Measurements from ENCODE around the gene AGMO.

AGMO gene

DNA sequence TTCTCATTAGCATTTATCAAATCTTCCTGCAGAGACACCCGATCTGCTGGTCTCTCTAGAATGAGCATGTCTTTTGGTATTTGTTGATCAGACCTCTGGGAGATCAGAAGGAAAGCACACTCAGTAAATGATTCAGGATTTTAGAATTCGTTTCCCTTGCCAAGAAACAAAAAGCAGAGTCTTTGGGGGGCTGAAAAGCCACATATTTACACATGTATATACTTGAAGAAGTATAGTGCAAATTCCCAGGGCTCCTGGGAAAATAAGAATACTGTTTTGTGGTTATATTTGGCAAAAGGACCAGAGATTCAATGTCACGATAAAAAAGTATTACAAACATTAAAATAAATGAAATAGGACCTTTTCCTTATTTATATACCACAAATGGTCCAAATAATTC lies 100.2 kb downstream of the AGMO start:
- Histone ChIP-seq H3K9me3 (ENCODE audit: insufficient read depth, low read depth, low read length) (no peaks in the 10 kb centered on the region), H3K27me3 (ENCODE audit: insufficient read depth, low read length, poor library complexity, severe bottlenecking) (no peaks in the 10 kb centered on the region), H3K4me2 (ENCODE audit: low read depth, low read length, poor library complexity, severe bottlenecking) (no peak overlapping the region), H3K4me3 (ENCODE audit: low read length, poor library complexity, severe bottlenecking) (no peak overlapping the region), H3K4me1 (ENCODE audit: insufficient read depth, low read length, poor library complexity, severe bottlenecking) (no peaks in the 10 kb centered on the region), H3K79me2 (ENCODE audit: insufficient read depth, low read length) (no peaks in the 10 kb centered on the region), H3K9ac (ENCODE audit: low read depth, low read length, poor library complexity, severe bottlenecking) (no peak overlapping the region), H3K36me3 (ENCODE audit: insufficient read depth, low read length) (no peaks in the 10 kb centered on the region), H3K9me2 (replicated peaks; ENCODE audit: low read depth, low read length) (no peaks in the 10 kb centered on the region), H3F3A (ENCODE audit: low read depth) (no peaks in the 10 kb centered on the region), H2AFZ (ENCODE audit: low read length) (no peak overlapping the region), H4K20me1 (ENCODE audit: insufficient read depth, low read length, poor library complexity, severe bottlenecking) (no peaks in the 10 kb centered on the region)
- TF ChIP-seq EZH2phosphoT487 (IDR thresholded peaks at IDR 0.05; ENCODE audit: borderline replicate concordance) = no peak
- TF ChIP-seq, protein P1, sequence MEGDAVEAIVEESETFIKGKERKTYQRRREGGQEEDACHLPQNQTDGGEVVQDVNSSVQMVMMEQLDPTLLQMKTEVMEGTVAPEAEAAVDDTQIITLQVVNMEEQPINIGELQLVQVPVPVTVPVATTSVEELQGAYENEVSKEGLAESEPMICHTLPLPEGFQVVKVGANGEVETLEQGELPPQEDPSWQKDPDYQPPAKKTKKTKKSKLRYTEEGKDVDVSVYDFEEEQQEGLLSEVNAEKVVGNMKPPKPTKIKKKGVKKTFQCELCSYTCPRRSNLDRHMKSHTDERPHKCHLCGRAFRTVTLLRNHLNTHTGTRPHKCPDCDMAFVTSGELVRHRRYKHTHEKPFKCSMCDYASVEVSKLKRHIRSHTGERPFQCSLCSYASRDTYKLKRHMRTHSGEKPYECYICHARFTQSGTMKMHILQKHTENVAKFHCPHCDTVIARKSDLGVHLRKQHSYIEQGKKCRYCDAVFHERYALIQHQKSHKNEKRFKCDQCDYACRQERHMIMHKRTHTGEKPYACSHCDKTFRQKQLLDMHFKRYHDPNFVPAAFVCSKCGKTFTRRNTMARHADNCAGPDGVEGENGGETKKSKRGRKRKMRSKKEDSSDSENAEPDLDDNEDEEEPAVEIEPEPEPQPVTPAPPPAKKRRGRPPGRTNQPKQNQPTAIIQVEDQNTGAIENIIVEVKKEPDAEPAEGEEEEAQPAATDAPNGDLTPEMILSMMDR (conservative IDR thresholded peaks at IDR 0.05; ENCODE audit: low read length) = no peak

DNA sequence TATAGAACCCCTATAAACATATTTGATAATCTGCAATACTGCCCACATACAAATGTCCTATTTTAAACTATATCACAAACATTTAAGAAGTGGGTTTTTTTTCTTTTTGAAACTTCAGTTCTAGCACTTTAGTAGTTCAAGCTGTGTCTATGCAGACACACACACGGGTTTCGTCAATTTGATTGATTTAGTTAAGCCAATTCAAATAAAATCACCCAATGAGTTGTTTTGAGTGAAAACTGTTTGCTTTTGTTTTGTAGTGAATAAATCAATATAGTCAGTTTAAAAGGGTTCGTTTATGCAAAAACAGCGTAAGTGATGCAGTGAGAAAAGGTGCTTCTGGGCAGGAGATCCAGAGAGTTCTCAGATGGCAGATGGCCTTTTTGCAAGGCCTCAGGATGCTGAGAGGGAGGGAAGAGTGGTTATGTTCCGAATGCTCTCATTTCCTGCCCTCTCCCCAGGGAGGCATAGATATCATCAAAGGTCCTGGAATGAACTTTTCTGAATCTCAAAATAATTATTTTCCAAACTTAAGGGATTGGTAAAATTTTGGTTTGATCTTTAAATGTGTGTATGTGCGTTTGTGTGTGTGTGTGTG lies 102.7 kb downstream of the AGMO start:
- no peak overlapping the region for H3K4me2 ChIP-seq (ENCODE audit: low read depth, low read length, poor library complexity, severe bottlenecking)
- no peak overlapping the region for H2AFZ ChIP-seq (ENCODE audit: low read length)
- no peaks in the 10 kb centered on the region for H4K20me1 ChIP-seq (ENCODE audit: insufficient read depth, low read length, poor library complexity, severe bottlenecking)
- TF ChIP-seq, protein P1 (conservative IDR thresholded peaks at IDR 0.05; ENCODE audit: low read length) = no peak
- no peak for TF ChIP-seq EZH2phosphoT487 (IDR thresholded peaks at IDR 0.05; ENCODE audit: borderline replicate concordance)
- no peaks in the 10 kb centered on the region for H3K79me2 ChIP-seq (ENCODE audit: insufficient read depth, low read length)
- no peaks in the 10 kb centered on the region for H3F3A ChIP-seq (ENCODE audit: low read depth)
- H3K36me3 ChIP-seq (ENCODE audit: insufficient read depth, low read length) = no peaks in the 10 kb centered on the region
- H3K9me3 ChIP-seq (ENCODE audit: insufficient read depth, low read depth, low read length) = no peaks in the 10 kb centered on the region
- H3K9ac ChIP-seq (ENCODE audit: low read depth, low read length, poor library complexity, severe bottlenecking) = no peak overlapping the region
- no peaks in the 10 kb centered on the region for H3K27me3 ChIP-seq (ENCODE audit: insufficient read depth, low read length, poor library complexity, severe bottlenecking)
- H3K9me2 ChIP-seq (replicated peaks; ENCODE audit: low read depth, low read length) = no peaks in the 10 kb centered on the region
- H3K4me3 ChIP-seq (ENCODE audit: low read length, poor library complexity, severe bottlenecking) = no peak overlapping the region
- H3K4me1 ChIP-seq (ENCODE audit: insufficient read depth, low read length, poor library complexity, severe bottlenecking) = no peaks in the 10 kb centered on the region

DNA sequence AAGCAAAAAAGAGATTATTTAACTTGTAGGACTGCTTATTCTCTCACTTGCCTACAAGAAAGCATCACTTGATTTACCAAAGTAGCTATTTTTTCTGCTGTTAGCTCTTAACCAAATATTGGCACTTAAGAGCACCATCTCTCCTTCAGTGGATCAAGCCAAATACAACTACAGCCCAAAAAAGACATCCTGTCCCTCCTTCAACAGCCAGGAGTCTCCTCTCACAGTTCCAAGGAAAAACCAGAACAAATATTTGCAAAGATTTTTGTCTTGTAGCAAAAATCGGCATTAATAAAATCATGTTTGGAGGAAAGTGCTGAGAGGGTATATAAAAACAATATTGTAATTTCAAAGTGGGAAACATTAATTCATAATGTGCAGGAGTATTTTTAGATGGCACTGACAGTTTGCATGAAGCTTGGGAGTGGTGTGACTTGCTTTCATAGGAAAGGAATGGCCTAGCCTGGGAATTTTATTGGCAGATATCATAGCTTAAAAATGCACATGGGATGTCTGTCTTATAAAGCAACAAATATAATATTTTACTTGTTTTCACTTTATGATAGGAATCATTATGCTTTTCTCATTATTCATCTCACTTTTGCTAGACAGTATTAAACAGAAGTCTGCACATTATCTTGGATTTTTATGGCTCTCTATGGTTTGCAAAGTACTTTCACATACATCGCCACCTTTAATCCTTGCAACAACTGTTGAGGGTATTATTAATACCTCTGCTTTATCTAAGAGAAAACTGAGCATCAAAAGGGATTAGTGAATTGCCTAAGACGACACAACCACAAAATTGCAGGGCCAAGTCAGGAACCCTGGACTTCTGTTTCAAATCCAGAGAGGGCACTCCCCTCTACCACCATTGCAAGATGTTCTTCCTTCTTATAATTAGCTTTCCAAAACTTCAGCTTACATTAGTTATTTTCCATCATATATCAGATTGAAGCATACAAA lies 103.5 kb downstream of the AGMO start:
- Histone ChIP-seq H3K79me2 (ENCODE audit: insufficient read depth, low read length) (no peaks in the 10 kb centered on the region), H3K36me3 (ENCODE audit: insufficient read depth, low read length) (no peaks in the 10 kb centered on the region), H2AFZ (ENCODE audit: low read length) (no peak overlapping the region), H3K4me2 (ENCODE audit: low read depth, low read length, poor library complexity, severe bottlenecking) (no peak overlapping the region), H3K9me2 (replicated peaks; ENCODE audit: low read depth, low read length) (no peaks in the 10 kb centered on the region), H3K4me3 (ENCODE audit: low read length, poor library complexity, severe bottlenecking) (no peak overlapping the region), H3K9me3 (ENCODE audit: insufficient read depth, low read depth, low read length) (no peaks in the 10 kb centered on the region), H3K4me1 (ENCODE audit: insufficient read depth, low read length, poor library complexity, severe bottlenecking) (no peaks in the 10 kb centered on the region), H4K20me1 (ENCODE audit: insufficient read depth, low read length, poor library complexity, severe bottlenecking) (no peaks in the 10 kb centered on the region), H3F3A (ENCODE audit: low read depth) (no peaks in the 10 kb centered on the region), H3K27me3 (ENCODE audit: insufficient read depth, low read length, poor library complexity, severe bottlenecking) (no peaks in the 10 kb centered on the region), H3K9ac (ENCODE audit: low read depth, low read length, poor library complexity, severe bottlenecking) (no peak overlapping the region)
- TF ChIP-seq EZH2phosphoT487 (IDR thresholded peaks at IDR 0.05; ENCODE audit: borderline replicate concordance) = no peak
- TF ChIP-seq, protein P1 (conservative IDR thresholded peaks at IDR 0.05; ENCODE audit: low read length) = no peak

Measured in Loucy (cell line).